Epithelial cell of esophagus (primary cell): ENCODE data around the gene SGF29.
"Not testable (repeated sequence)": the region's sequence is repeated elsewhere in the genome, so short reads cannot be mapped to it uniquely, and the experiment has no call there.

Experiments used
- DNase-seq: peaks from one replicate; pipeline ENCODE4 v3.0.0; 2010; ENCODE audit warnings: low read depth
- H3K4me3 ChIP-seq: 2 replicates; pipeline ENCODE4 v1.5.1; 2011; ENCODE audit warnings: mild to moderate bottlenecking, low read length, control low read depth
- TF ChIP-seq, protein P1 (sequence below): IDR thresholded peaks from 2 replicates; pipeline ENCODE4 v1.5.1; 2011; ENCODE audit warnings: low read depth, mild to moderate bottlenecking, low read length, control low read depth, inconsistent platforms; ENCODE audit not compliant: insufficient read depth; ENCODE audit errors: missing control alignments

The SGF29 gene

GRCh38 chr16:28513484-28514181 lies 40.1 kb upstream of the SGF29 start:
- DNase-seq: no peak
- H3K4me3 ChIP-seq: no peak overlapping the region
- TF ChIP-seq, protein P1, sequence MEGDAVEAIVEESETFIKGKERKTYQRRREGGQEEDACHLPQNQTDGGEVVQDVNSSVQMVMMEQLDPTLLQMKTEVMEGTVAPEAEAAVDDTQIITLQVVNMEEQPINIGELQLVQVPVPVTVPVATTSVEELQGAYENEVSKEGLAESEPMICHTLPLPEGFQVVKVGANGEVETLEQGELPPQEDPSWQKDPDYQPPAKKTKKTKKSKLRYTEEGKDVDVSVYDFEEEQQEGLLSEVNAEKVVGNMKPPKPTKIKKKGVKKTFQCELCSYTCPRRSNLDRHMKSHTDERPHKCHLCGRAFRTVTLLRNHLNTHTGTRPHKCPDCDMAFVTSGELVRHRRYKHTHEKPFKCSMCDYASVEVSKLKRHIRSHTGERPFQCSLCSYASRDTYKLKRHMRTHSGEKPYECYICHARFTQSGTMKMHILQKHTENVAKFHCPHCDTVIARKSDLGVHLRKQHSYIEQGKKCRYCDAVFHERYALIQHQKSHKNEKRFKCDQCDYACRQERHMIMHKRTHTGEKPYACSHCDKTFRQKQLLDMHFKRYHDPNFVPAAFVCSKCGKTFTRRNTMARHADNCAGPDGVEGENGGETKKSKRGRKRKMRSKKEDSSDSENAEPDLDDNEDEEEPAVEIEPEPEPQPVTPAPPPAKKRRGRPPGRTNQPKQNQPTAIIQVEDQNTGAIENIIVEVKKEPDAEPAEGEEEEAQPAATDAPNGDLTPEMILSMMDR: no peak

DNA sequence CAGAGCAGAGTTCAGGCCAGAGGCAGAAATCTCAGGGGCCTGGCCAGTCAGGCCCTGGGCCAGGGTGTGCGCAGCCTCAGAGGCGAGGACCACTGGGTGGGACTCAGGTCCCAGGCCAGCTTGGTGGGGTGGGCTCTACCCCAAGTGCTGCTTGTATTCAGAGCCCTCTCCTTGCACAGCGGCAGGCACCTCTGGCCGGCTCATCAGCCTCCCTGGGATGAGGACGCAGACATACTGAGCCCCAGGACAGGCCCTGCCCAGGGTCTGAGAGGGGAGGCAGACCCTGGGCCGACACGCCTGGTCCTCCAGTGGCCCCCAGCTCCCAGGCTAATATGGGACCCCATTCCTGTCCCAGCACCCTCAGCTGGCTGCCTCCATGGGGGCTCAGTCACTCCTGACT lies 39.5 kb upstream of the SGF29 start:
- H3K4me3 ChIP-seq: no peak overlapping the region
- TF ChIP-seq, protein P1: no peak
- no peak for DNase-seq

GRCh38 chr16:28520672-28521071 lies 33.0 kb upstream of the SGF29 start:
- TF ChIP-seq, protein P1: no peak
- no peak for DNase-seq
- no peak overlapping the region for H3K4me3 ChIP-seq

DNA sequence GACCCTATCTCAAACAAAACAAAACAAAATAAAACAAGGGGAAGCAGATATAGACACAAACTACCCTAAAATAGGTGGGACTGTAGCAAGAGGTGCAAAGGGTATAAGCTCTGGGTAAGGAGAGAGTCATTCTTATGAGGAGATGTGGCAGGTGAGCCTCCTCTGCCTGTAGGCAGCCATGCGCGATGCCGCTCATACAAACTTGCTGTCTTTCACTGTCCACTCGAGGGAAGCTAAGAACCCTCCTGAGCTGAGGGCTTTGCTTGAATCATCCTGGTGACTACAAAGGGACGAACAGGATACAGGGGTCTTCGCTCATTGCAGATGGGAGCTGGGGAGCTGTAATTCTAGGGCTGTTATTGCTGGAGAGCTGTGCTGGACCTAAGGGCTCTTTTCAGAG lies 32.3 kb upstream of the SGF29 start:
- H3K4me3 ChIP-seq: no peak overlapping the region
- TF ChIP-seq, protein P1: no peak
- DNase-seq: no peak

- H3K4me3 ChIP-seq: no peak overlapping the region
- TF ChIP-seq, protein P1: no peak
These were observed 30.9 kb upstream of the SGF29 start for GRCh38 chr16:28522792-28523191.

DNA sequence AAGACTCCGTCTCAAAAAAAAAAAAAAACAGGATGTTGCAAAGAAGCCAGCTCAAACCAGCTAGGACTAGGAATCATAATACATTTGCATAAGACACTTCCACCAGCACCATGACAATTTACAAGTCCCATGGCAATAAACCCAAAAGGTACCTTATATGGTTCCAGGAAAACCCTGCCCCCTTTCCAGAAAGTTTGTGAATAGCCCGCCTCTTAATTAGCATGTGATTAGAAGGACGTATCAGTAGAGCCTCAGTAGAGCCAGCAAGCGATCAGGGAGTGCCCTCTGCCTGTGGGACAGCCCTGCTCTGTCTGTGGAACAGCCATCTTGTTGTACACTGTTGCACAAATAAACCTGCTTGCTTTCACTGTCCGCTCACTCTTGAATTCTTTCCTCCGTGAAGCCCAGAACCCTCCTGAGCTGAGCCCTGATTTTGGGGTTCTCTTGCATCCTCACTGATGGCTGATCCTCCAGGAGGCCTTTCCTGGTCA lies 29.0 kb upstream of the SGF29 start:
- no peak for DNase-seq
- TF ChIP-seq, protein P1: no peak
- no peak overlapping the region for H3K4me3 ChIP-seq

More at GRCh38 chr16:28522792-28523191, 30.9 kb upstream of the SGF29 start:
- DNase-seq: no peak

- H3K4me3 ChIP-seq: no peak overlapping the region
- no peak for DNase-seq
- TF ChIP-seq, protein P1: no peak
These were observed 27.3 kb upstream of the SGF29 start for GRCh38 chr16:28526201-28527099.

- not testable (repeated sequence) for H3K4me3 ChIP-seq
- DNase-seq: peak; percentile 33
These were observed 26.5 kb upstream of the SGF29 start for GRCh38 chr16:28527100-28527785.
